Fibroblast of villous mesenchyme (primary cell): ENCODE measurements around the gene GRIA1. TPM values are rescaled to one million over a fixed set of nuclear protein-coding genes. Genes with fewer than 3 reads are reported as not detected.

Experiments
- DNase-seq: peaks from one replicate; pipeline ENCODE4 v3.0.0-alpha.2; 2010; ENCODE audit warnings: low read depth
- H3K4me3 ChIP-seq: 2 replicates; pipeline ENCODE4 v1.5.1; 2011; ENCODE audit warnings: low read depth, mild to moderate bottlenecking, low read length
- total RNA-seq: library from RNA; depleted of rRNA; stranded (reverse); fragments of >200 nt; gene quantifications from 2 replicates; pipeline ENCODE4 v1.2.3, GENCODE V29; 2012
- TF ChIP-seq, protein P1 (sequence below): IDR thresholded peaks from 2 replicates; pipeline ENCODE4 v1.5.1; 2012; ENCODE audit warnings: low read depth, mild to moderate bottlenecking, low read length; ENCODE audit not compliant: insufficient read depth

Gene GRIA1
- total RNA-seq, 1 donor = 22.5 TPM

DNA sequence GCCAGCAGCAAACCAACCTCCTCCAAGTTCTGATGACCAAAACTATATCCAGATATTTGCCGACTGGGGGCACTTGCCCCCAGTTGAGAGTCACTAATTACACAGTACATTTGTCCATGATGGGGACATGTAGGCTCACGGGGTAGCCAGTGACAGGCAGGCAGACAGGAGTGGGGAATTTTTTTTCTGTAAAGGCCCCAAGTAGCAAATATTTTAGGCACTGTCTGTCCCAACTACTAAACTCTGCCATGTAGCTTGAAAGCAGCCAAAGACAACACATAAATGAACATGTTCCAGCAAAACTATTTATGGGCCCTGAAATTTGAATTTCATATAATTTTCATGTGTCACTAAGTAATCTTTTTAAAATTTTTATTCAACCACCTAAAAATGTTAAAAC is 80.7 kb downstream of the GRIA1 start:
- DNase-seq = no peak
- no peak overlapping the region for H3K4me3 ChIP-seq
- TF ChIP-seq, protein P1, sequence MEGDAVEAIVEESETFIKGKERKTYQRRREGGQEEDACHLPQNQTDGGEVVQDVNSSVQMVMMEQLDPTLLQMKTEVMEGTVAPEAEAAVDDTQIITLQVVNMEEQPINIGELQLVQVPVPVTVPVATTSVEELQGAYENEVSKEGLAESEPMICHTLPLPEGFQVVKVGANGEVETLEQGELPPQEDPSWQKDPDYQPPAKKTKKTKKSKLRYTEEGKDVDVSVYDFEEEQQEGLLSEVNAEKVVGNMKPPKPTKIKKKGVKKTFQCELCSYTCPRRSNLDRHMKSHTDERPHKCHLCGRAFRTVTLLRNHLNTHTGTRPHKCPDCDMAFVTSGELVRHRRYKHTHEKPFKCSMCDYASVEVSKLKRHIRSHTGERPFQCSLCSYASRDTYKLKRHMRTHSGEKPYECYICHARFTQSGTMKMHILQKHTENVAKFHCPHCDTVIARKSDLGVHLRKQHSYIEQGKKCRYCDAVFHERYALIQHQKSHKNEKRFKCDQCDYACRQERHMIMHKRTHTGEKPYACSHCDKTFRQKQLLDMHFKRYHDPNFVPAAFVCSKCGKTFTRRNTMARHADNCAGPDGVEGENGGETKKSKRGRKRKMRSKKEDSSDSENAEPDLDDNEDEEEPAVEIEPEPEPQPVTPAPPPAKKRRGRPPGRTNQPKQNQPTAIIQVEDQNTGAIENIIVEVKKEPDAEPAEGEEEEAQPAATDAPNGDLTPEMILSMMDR = no peak

- H3K4me3 ChIP-seq = no peak overlapping the region
- TF ChIP-seq, protein P1 = no peak
- DNase-seq = no peak
Measured at GRCh38 chr5:153572411-153573145, 82.1 kb downstream of the GRIA1 start.

DNA sequence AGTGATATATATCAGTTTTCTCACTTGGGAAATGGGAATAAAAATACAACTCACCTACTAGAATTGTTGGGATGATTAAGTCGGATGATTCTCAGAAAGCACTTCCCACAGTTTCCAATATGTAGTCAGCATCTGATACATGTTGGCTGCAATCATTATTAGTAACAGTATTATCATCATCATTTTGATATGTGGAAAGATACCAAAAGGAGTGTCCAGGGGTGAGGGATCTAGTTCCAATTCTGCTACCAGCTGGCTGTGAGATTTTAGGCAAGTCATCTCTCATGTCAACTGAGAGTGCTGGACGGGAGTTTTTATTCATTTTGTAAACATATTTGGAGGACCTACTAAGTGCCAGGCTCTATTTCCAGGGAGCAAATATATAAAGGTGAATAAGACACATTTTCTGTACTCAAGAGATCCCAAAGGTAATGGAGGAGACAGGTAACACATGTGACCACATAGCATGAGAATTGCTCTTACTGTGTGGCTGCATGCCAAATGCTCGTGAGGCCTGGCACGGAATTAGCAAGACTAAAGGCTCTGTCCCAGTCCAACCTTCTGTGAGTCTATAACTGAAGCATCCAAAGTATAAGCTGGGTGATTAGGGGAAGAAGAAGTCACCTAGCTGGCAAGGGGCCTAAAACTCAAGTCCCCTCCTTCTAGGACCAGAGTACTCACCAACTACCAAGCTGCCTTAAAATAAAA is 83.0 kb downstream of the GRIA1 start:
- TF ChIP-seq, protein P1 = no peak
- no peak for DNase-seq
- H3K4me3 ChIP-seq = no peak overlapping the region

DNA sequence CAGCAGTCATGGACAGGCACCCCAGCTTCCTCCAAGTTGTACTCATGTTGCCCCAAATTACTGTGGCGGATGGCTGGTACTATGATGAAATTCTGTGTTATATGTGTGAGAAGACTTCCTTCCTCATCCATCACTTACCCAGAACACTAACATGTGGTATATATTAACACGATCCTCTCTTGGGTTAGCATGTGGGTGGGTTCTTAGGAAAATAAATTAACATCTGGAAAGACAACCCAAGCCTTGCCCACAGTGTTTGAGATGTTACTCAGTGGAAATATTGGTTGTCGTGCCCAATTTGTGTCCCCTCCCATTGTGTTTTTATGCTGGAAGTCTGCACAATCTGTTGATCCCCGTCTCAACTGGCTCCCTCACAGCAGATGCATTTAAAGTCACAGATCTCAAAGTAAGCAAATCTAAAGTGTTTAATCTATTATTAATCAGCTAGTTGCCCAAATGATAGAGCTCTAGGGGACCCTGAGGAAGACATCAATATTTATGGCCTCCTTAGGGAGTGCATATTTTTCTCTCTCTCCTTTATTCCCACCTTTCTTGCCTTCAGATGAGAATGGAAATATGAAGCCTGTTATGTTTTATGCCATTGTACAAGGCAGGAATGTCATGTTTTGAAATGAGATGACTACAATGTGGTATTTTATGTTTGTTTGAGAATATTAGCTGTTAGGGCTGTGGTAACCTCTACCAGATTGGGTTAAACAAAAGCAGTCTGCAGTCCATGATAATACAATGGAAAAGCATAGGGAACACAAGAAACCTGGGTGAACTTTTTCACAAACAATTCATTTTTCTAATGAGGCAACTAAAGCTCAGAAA is 93.9 kb downstream of the GRIA1 start:
- H3K4me3 ChIP-seq = no peak overlapping the region
- peak; percentile 39 for DNase-seq
- TF ChIP-seq, protein P1 = no peak

- TF ChIP-seq, protein P1 = no peak
- DNase-seq = no peak
- H3K4me3 ChIP-seq = no peak overlapping the region
Measured at GRCh38 chr5:153584960-153585359, 94.5 kb downstream of the GRIA1 start.

- DNase-seq = no peak
- TF ChIP-seq, protein P1 = no peak
- H3K4me3 ChIP-seq = no peak overlapping the region
Measured at GRCh38 chr5:153585622-153586277, 95.3 kb downstream of the GRIA1 start.
